Adrenal gland (tissue), 5 donors: Measurements from ENCODE around the gene FBXL19.

ENCODE experiments used
- POLR2A ChIP-seq, 2 donors: fragments of 450-650 bp; IDR thresholded peaks; one replicate each; pipeline ENCODE4 v1.6.1; 2017; ENCODE audit warnings: antibody characterized with exemption in 2 of 2, mild to moderate bottlenecking in 2 of 2, moderate library complexity in 1 of 2
- TF ChIP-seq, protein P1 (sequence below), 6 experiments: fragments of 450-650 bp in 4 of 6; fragments of 200-600 bp in 2 of 6; sonication (generic) in 1 of 6; IDR thresholded peaks; 1 replicate in 5 of 6; 2 replicates in 1 of 6; pipeline versions ENCODE4 v1.5.1 to v1.8.0; 2016 to 2021; ENCODE audit warnings: antibody characterized with exemption in 6 of 6, mild to moderate bottlenecking in 2 of 6, moderate library complexity in 1 of 6
- donor health status: DM: no; HTN: no; CAD: no.

DNA sequence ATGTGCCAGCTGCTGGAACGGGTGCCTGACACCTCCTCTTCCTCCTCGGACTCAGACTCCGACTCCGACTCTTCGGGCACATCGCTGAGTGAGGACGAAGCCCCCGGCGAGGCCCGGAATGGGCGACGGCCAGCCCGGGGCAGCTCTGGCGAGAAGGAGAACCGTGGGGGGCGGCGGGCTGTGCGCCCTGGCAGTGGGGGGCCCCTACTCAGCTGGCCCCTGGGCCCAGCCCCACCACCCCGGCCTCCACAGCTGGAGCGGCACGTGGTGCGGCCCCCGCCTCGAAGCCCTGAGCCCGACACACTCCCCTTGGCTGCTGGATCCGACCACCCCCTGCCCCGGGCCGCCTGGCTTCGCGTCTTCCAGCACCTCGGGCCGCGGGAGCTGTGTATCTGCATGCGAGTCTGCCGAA, 6.8 kb downstream of the FBXL19 start:
- TF ChIP-seq, protein P1, sequence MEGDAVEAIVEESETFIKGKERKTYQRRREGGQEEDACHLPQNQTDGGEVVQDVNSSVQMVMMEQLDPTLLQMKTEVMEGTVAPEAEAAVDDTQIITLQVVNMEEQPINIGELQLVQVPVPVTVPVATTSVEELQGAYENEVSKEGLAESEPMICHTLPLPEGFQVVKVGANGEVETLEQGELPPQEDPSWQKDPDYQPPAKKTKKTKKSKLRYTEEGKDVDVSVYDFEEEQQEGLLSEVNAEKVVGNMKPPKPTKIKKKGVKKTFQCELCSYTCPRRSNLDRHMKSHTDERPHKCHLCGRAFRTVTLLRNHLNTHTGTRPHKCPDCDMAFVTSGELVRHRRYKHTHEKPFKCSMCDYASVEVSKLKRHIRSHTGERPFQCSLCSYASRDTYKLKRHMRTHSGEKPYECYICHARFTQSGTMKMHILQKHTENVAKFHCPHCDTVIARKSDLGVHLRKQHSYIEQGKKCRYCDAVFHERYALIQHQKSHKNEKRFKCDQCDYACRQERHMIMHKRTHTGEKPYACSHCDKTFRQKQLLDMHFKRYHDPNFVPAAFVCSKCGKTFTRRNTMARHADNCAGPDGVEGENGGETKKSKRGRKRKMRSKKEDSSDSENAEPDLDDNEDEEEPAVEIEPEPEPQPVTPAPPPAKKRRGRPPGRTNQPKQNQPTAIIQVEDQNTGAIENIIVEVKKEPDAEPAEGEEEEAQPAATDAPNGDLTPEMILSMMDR (IDR thresholded peaks at IDR 0.05): no peak
- TF ChIP-seq POLR2A (IDR thresholded peaks at IDR 0.05): no peak
